PFSK-1 (cell line): ENCODE results near the gene ELL.

Experiments
- POLR2AphosphoS5 ChIP-seq: IDR thresholded peaks from 2 replicates; pipeline ENCODE4 v1.6.1; 2012; ENCODE audit warnings: low read depth, mild to moderate bottlenecking, control low read depth, low read length, moderate library complexity
- REST ChIP-seq, 2 experiments: IDR thresholded peaks; 2 replicates each; pipeline versions ENCODE4 v1.6.1 to v1.8.0; 2011 to 2012; ENCODE audit warnings: low read depth in 2 of 2, low read length in 2 of 2, control low read depth in 1 of 2, inconsistent platforms in 1 of 2, mild to moderate bottlenecking in 1 of 2, moderate library complexity in 1 of 2; ENCODE audit not compliant: insufficient read depth in 1 of 2
- SIN3A ChIP-seq: IDR thresholded peaks from 2 replicates; pipeline ENCODE4 v1.6.1; 2012; ENCODE audit warnings: mild to moderate bottlenecking, low read length, moderate library complexity, borderline replicate concordance; ENCODE audit not compliant: insufficient read depth

DNA sequence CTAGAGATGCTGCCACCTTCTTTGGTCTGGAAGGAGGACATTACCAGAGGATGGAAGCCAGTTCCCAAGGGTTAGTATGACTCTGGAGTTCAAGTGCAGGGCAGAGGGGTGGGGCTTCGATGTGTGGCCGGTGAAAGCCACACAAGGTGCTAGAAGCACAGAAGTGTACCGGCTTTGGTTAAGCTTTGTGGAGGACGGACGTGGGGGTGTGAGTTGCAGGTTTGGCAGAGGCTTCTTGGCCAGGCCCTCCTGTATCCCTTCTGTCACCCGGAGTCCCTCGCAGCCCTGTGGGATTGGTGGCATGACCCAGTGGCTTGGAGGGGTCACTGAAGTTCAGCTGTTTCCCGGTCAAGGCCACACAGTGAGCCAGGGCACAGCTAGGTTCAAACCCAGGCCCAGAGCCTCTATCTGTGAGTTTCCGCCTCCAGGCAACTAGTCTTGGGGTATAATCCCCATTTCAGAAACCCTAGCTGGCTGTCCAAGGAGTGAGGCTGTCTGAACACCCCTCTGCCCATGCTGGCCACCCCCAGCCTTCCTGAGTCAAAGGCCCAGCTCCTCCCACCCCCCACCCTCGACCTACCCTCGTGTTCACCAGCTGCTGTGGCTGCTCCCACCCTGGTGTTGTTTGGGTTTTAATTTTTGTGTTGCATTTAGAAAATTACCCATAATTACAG lies 107.2 kb downstream of the ELL start:
- TF ChIP-seq REST (IDR thresholded peaks at IDR 0.05; ENCODE audit: insufficient read depth in 1 of 2, low read depth in 2 of 2, low read length in 2 of 2) (no peak), SIN3A (no peak), POLR2AphosphoS5 (no peak)
